H1 (cell line): Measurements from ENCODE around the gene CNKSR2. TPM values are rescaled to one million over a fixed set of nuclear protein-coding genes. Genes with fewer than 3 reads are reported as not detected.

Experiments
- CTCF ChIA-PET: fragments of 300-600 bp; sonication (Branson Sonifier 250); formaldehyde crosslinking; loops from one replicate; lab custom pipeline; 2021; ENCODE audit not compliant: partially characterized antibody; lab: Charles Lee
- POLR2A ChIA-PET: fragments of 300-600 bp; sonication (Branson Sonifier 250); formaldehyde crosslinking; loops from one replicate; lab custom pipeline; 2021; ENCODE audit warnings: inconsistent platforms; ENCODE audit not compliant: partially characterized antibody; lab: Charles Lee
- DNase-seq, 2 experiments: peaks; one replicate each; pipeline versions ENCODE4 v3.0.0 to v3.0.0-alpha.2; 2010 to 2022; ENCODE audit warnings: low spot score in 2 of 2, low read depth in 1 of 2, mixed read lengths in 1 of 2
- FAIRE-seq: peaks from 2 replicates; lab custom pipeline; 2011; peaks lifted over from hg19 to GRCh38; lab: Jason Lieb, UNC
- H2AFZ ChIP-seq: 2 replicates; pipeline ENCODE4 v1.8.1; 2012; ENCODE audit warnings: low read length, inconsistent platforms
- H2AK5ac ChIP-seq: 2 replicates; pipeline ENCODE4 v1.6.1; 2013; ENCODE audit warnings: low read depth, low read length
- H2BK120ac ChIP-seq: replicated peaks from 2 replicates; pipeline ENCODE3; 2013; ENCODE audit warnings: low read depth, low read length, inconsistent platforms
- H2BK12ac ChIP-seq: 2 replicates; pipeline ENCODE4 v1.6.1; 2013; ENCODE audit warnings: low read depth, low read length
- H2BK15ac ChIP-seq: 2 replicates; pipeline ENCODE4 v1.6.1; 2013; ENCODE audit warnings: low read length
- H2BK20ac ChIP-seq: 2 replicates; pipeline ENCODE4 v1.6.1; 2013; ENCODE audit warnings: low read length
- H2BK5ac ChIP-seq: 2 replicates; pipeline ENCODE4 v1.6.1; 2013; ENCODE audit warnings: low read depth, low read length
- H3K14ac ChIP-seq: 2 replicates; pipeline ENCODE4 v1.6.1; 2013; ENCODE audit warnings: inconsistent platforms; ENCODE audit not compliant: insufficient read length
- H3K18ac ChIP-seq: 2 replicates; pipeline ENCODE4 v1.6.1; 2013; ENCODE audit warnings: low read length; ENCODE audit errors: extremely low read depth
- H3K23ac ChIP-seq: 2 replicates; pipeline ENCODE4 v1.6.1; 2013; ENCODE audit warnings: inconsistent platforms; ENCODE audit not compliant: insufficient read length
- H3K23me2 ChIP-seq: 2 replicates; pipeline ENCODE4 v1.6.1; 2013; ENCODE audit warnings: low read depth, low read length
- H3K27ac ChIP-seq: 2 replicates; pipeline ENCODE4 v1.6.1; 2011; ENCODE audit warnings: low read depth, low read length, inconsistent platforms
- H3K27me3 ChIP-seq, 4 experiments: replicated peaks in 1 of 4; 1 replicate in 1 of 4; 2 replicates in 3 of 4; pipeline versions ENCODE4 v1.6.1 to v1.8.1; 2011 to 2013; ENCODE audit warnings: low read length in 3 of 4, mild to moderate bottlenecking in 3 of 4, inconsistent platforms in 2 of 4, mixed read lengths in 2 of 4, moderate library complexity in 1 of 4; ENCODE audit not compliant: control insufficient read depth in 3 of 4, insufficient read depth in 3 of 4; ENCODE audit errors: extremely low read depth in 1 of 4
- H3K36me3 ChIP-seq, 4 experiments: 2 replicates each; pipeline versions ENCODE4 v1.6.1 to v1.8.1; 2011 to 2013; ENCODE audit warnings: mild to moderate bottlenecking in 4 of 4, low read length in 3 of 4, moderate library complexity in 2 of 4, control low read depth in 1 of 4, inconsistent platforms in 1 of 4; ENCODE audit not compliant: insufficient read depth in 4 of 4, control insufficient read depth in 2 of 4
- H3K4ac ChIP-seq: replicated peaks from 2 replicates; pipeline ENCODE3; 2013; ENCODE audit warnings: low read length, low read depth, mixed read lengths, inconsistent platforms; ENCODE audit not compliant: insufficient read length
- H3K4me1 ChIP-seq, 4 experiments: replicated peaks in 1 of 4; 1 replicate in 1 of 4; 2 replicates in 3 of 4; pipeline versions ENCODE4 v1.6.1 to v1.8.1; 2011 to 2013; ENCODE audit warnings: low read length in 3 of 4, inconsistent platforms in 2 of 4, mixed read lengths in 1 of 4; ENCODE audit not compliant: insufficient read depth in 4 of 4, control insufficient read depth in 3 of 4
- H3K4me2 ChIP-seq, 2 experiments: 2 replicates each; pipeline versions ENCODE4 v1.6.1 to v1.8.1; 2011 to 2013; ENCODE audit warnings: low read depth in 2 of 2, low read length in 2 of 2, control low read depth in 1 of 2, inconsistent platforms in 1 of 2, mild to moderate bottlenecking in 1 of 2; ENCODE audit not compliant: insufficient read depth in 1 of 2
- H3K4me3 ChIP-seq, 4 experiments: fragments of 200-600, 300-600 bp in 1 of 4; sonication (generic), shearing (Covaris generic), sonication (Bioruptor Twin) in 1 of 4; 2 replicates each; pipeline versions ENCODE4 v1.5.1 to v1.8.1; 2011 to 2016; ENCODE audit warnings: low read length in 4 of 4, low read depth in 3 of 4, control low read depth in 2 of 4, inconsistent platforms in 2 of 4, mild to moderate bottlenecking in 2 of 4, mixed read lengths in 1 of 4, moderate library complexity in 1 of 4; ENCODE audit not compliant: insufficient read depth in 2 of 4; ENCODE audit errors: extremely low read depth in 1 of 4
- H3K56ac ChIP-seq: replicated peaks from 2 replicates; pipeline ENCODE3; 2013; ENCODE audit warnings: low read depth, mild to moderate bottlenecking, mixed read lengths, low read length, inconsistent platforms; ENCODE audit not compliant: insufficient read length
- H3K79me1 ChIP-seq: 2 replicates; pipeline ENCODE4 v1.6.1; 2013; ENCODE audit warnings: low read depth, low read length, control low read depth
- H3K79me2 ChIP-seq, 2 experiments: 2 replicates each; pipeline versions ENCODE4 v1.6.1 to v1.8.1; 2012 to 2013; ENCODE audit warnings: low read length in 2 of 2, mild to moderate bottlenecking in 2 of 2, inconsistent platforms in 1 of 2; ENCODE audit not compliant: insufficient read depth in 2 of 2, control insufficient read depth in 1 of 2
- H3K9ac ChIP-seq, 4 experiments: replicated peaks in 1 of 4; 1 replicate in 1 of 4; 2 replicates in 3 of 4; pipeline versions ENCODE4 v1.6.1 to v1.8.1; 2011 to 2013; ENCODE audit warnings: low read depth in 3 of 4, low read length in 3 of 4, control low read depth in 2 of 4, mild to moderate bottlenecking in 2 of 4, moderate library complexity in 2 of 4, inconsistent platforms in 1 of 4; ENCODE audit errors: extremely low read depth in 1 of 4
- H3K9me3 ChIP-seq, 2 experiments: 2 replicates each; pipeline versions ENCODE4 v1.6.1 to v1.8.1; 2012 to 2013; ENCODE audit warnings: mild to moderate bottlenecking in 2 of 2, moderate library complexity in 2 of 2, control low read depth in 1 of 2, inconsistent platforms in 1 of 2, low read depth in 1 of 2, low read length in 1 of 2, mixed read lengths in 1 of 2; ENCODE audit not compliant: insufficient read depth in 2 of 2
- H4K20me1 ChIP-seq, 2 experiments: replicated peaks in 1 of 2; 2 replicates each; pipeline versions ENCODE3 to v1.8.1; 2011 to 2013; ENCODE audit warnings: inconsistent platforms in 2 of 2, low read length in 2 of 2, mild to moderate bottlenecking in 1 of 2; ENCODE audit not compliant: insufficient read depth in 2 of 2, control insufficient read depth in 1 of 2
- H4K5ac ChIP-seq: 2 replicates; pipeline ENCODE4 v1.6.1; 2013; ENCODE audit warnings: low read length, low read depth, mixed read lengths, inconsistent platforms; ENCODE audit not compliant: insufficient read length
- H4K8ac ChIP-seq: 2 replicates; pipeline ENCODE4 v1.8.0; 2013; ENCODE audit warnings: mild to moderate bottlenecking, moderate library complexity, low read length, inconsistent platforms; ENCODE audit not compliant: insufficient read depth; ENCODE audit errors: extremely low read depth
- H4K91ac ChIP-seq: replicated peaks from 2 replicates; pipeline ENCODE3; 2013; ENCODE audit warnings: low read length, mixed read lengths, inconsistent platforms; ENCODE audit not compliant: insufficient read length
- TCF12 ChIP-seq: IDR thresholded peaks from 2 replicates; pipeline ENCODE4 v1.6.1; 2011; ENCODE audit warnings: low read depth, mild to moderate bottlenecking, low read length
- WGBS, 2 experiments: shearing (Covaris generic) in 1 of 2; methylation state at CpG; one replicate each; pipeline versions ENCODE4 v1.1.6 to v1.1.7; 2013 to 2015; ENCODE audit warnings: low lambda C conversion rate in 2 of 2, mixed read lengths in 2 of 2, inconsistent platforms in 1 of 2, low coverage in 1 of 2, missing lambda C conversion rate in 1 of 2; ENCODE audit not compliant: insufficient replicate concordance in 2 of 2, insufficient coverage in 1 of 2, insufficient read length in 1 of 2; ENCODE audit errors: extremely low coverage in 1 of 2, missing lambda C conversion rate in 1 of 2; 5-methylcytosine and 5-hydroxymethylcytosine counted together
- polyA plus RNA-seq, 7 experiments: library from polyadenylated mRNA; depleted of rRNA in 3 of 7; stranded (reverse) in 5 of 7; unstranded in 2 of 7; fragments of >200 nt in 5 of 7; fragments of 200-250 nt in 2 of 7; gene quantifications; 1 replicate in 5 of 7; 2 replicates in 1 of 7; 4 replicates in 1 of 7; pipeline versions ENCODE4 v1.2.1 to v1.2.3, GENCODE V29; 2011 to 2013; ENCODE audit warnings: missing spikeins in 2 of 7, mixed read lengths in 2 of 7
- total RNA-seq: library from RNA; stranded (reverse); fragmentation: NEBNext Ultra II Directional; extraction: Animal tissue kit (Norgen Biotek cat#: 25700); gene quantifications from 2 replicates; pipeline ENCODE4 v1.2.1, GENCODE V29; 2021

The CNKSR2 gene
- total and polyA plus RNA-seq, 2 of the 8 experiments (the other 6 are each of a cell fraction or from before 2014, with no cell fraction given) = 5.5 to 16.3 TPM

GRCh38 chrX:21490341-21490740, 116.1 kb downstream of the CNKSR2 start:
- ChIA-PET POLR2A (no interaction called here), CTCF (interaction anchor here (1.0 kb wide), 1 partner anchor 960 kb away, joined by 3 read pairs; no protein-coding TSS in a partner anchor)
- Histone ChIP-seq H2AFZ (no peak overlapping the region), H2BK15ac (no peak overlapping the region), H3K79me2 (no peaks in the 10 kb centered on the region), H2BK5ac (no peak overlapping the region), H2AK5ac (no peak overlapping the region), H4K5ac (no peak overlapping the region), H4K8ac (no peak overlapping the region), H3K79me1 (no peaks in the 10 kb centered on the region), H2BK12ac (no peak overlapping the region), H3K27ac (no peak overlapping the region), H3K9ac (no peak overlapping the region), H3K4me3 (no peak overlapping the region), H3K18ac (no peak overlapping the region), H2BK20ac (no peak overlapping the region), H3K4me2 (no peak overlapping the region), H3K36me3 (peaks cover 0 to 4% (median 0%) of the 10 kb centered on the region in 4 experiments; a peak in 1 of 8 replicates), H2BK120ac (no peak overlapping the region), H3K4me1 (peaks cover 0 to 6% (median 0%) of the 10 kb centered on the region in 4 experiments; a peak in 3 of 7 replicates), H4K20me1 (no peaks in the 10 kb centered on the region), H3K56ac (no peak overlapping the region), H3K23me2 (no peaks in the 10 kb centered on the region), H3K27me3 (no peaks in the 10 kb centered on the region), H4K91ac (no peak overlapping the region), H3K23ac (no peak overlapping the region), H3K14ac (no peak overlapping the region), H3K9me3 (no peaks in the 10 kb centered on the region), H3K4ac (no peak overlapping the region)
- no peak for DNase-seq
- 88% methylated on average over 4 of the region's 4 CpGs; no CpG with 5 or more reads in 1 of the 2 experiments for WGBS, 2 experiments
- no peak for FAIRE-seq
- no peak for TF ChIP-seq TCF12
